Measurements from ENCODE around the gene GIGYF2. TPM values are rescaled to one million over a fixed set of nuclear protein-coding genes. Genes with fewer than 3 reads are reported as not detected.

The GIGYF2 gene
- total and polyA plus RNA-seq, 2 of the 13 experiments (the other 11 are each of a cell fraction or from before 2014, with no cell fraction given), result 44.9 to 73.5 TPM

- TF ChIP-seq ZXDC (CRISPR knock-in tag; IDR thresholded peaks at IDR 0.05) (peak; percentile 93), YEATS2 (CRISPR knock-in tag; IDR thresholded peaks at IDR 0.05; ENCODE audit: borderline replicate concordance) (peak; percentile 88; the same call in 1 of the 2 replicates), ZBTB25 (CRISPR knock-in tag; IDR thresholded peaks at IDR 0.05) (peak; percentile 23; the same call in 1 of the 2 replicates), ATF6 (CRISPR knock-in tag; conservative IDR thresholded peaks at IDR 0.05) (no peak), CHCHD3 (CRISPR knock-in tag; IDR thresholded peaks at IDR 0.05) (0 out of 2 replicates have a peak, but pooled peaks have one; percentile 63), ZMAT3 (CRISPR knock-in tag; conservative IDR thresholded peaks at IDR 0.05) (peak; percentile 56), ZNF562 (CRISPR knock-in tag; IDR thresholded peaks at IDR 0.05; ENCODE audit: borderline replicate concordance) (no peak), ZHX1 (CRISPR knock-in tag; IDR thresholded peaks at IDR 0.05; ENCODE audit: low read depth) (peak; percentile 90), MNT (IDR thresholded peaks at IDR 0.05) (peak; percentile 69), XRCC5 (optimal IDR thresholded peaks at IDR 0.05; ENCODE audit: low read length) (peak; percentile 77), SMAD1 (CRISPR knock-in tag; IDR thresholded peaks at IDR 0.05; ENCODE audit: borderline replicate concordance, low read depth) (0 out of 2 replicates have a peak, but pooled peaks have one; percentile 5), ZNF274 (CRISPR knock-in tag; IDR thresholded peaks at IDR 0.05) (peak; percentile 81), HNF4A (CRISPR knock-in tag; IDR thresholded peaks at IDR 0.05) (no peak), HIC2 (CRISPR knock-in tag; IDR thresholded peaks at IDR 0.05; ENCODE audit: low read depth) (peak; percentile 60), KAT7 (CRISPR knock-in tag; IDR thresholded peaks at IDR 0.05; ENCODE audit: borderline replicate concordance) (peak; percentile 97), ZNF138 (CRISPR knock-in tag; IDR thresholded peaks at IDR 0.05; ENCODE audit: low read depth) (no peak)
Measured at GRCh38 chr2:232697059-232697806, at the start of gene GIGYF2 (continued).
